Measurements from ENCODE around the gene CHAF1B. TPM values are rescaled to one million over a fixed set of nuclear protein-coding genes. Genes with fewer than 3 reads are reported as not detected.

The CHAF1B gene
- 8.7 and 9.9 TPM in 2 replicates for total RNA-seq (2014; rRNA removed; shearing (Covaris generic))
- total RNA-seq (2022), result 21.5 and 24.0 TPM in 2 replicates
- percentile 69 among the genes with signal in this experiment for Bru-seq, nascent RNA
- BruChase-seq, experiment 1, labeled RNA remaining after a 6-hour chase, result percentile 72 among the genes with signal in this experiment
- BruChase-seq, experiment 2, labeled RNA remaining after a 2-hour chase, result percentile 70 among the genes with signal in this experiment
- long read RNA-seq, full-length matches to known transcripts, result 54 of 81 reads
- long read RNA-seq, partial matches to known transcripts, result 1 of 81 reads
- long read RNA-seq, other reads (novel, unspliced or antisense), result 26 of 81 reads

DNA sequence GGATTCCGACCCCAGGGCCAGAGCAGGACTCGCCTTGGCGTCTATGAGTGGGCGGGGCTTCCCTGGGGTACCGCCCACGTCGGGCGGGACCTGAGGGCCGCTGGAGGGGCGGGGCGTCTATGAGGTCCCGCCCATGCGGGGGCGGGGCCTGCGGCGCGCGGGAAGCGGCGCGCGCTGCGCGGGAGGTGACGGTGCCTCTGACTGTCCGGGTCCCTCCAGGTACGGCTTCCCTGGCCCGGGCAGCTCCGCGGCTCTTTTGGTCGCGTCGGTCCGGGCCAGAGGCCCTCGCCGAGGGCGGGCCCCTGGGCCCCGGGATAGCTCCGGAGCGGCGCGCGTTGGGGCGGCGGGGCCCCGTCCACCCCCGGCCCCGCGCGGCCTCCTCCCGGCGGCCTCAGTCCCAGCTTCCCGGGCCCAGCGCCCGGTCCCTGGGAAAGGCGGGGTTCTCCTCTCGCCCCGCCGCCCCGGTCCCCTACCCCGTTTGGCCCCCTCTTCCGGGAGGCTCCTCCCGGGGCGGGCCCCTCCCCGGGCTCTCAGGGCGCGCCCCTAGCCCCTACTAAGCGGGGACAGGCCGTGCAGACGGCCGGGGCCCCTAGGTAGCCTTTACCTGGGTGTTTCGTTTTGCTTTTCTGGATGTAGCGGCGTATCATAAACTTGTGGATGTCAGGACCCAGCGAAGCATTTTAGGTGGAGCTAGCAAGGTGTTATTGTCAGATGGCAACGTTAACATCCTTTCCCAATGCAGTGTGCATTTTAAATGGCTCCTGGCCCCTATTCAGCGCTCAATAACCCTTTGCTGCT lies at the start of gene CHAF1B:
Gene CHAF1B, plus strand, starts transcription at position 160 of the 798 bp plus-strand sequence. CDS start 745 bp downstream, outside the sequence.
- no peaks in the 10 kb centered on the region for H3K9me3 ChIP-seq (ENCODE audit: low read length)
- H3K4me1 ChIP-seq (ENCODE audit: insufficient read depth, low read length, poor library complexity, severe bottlenecking), result peaks cover 8% of the 10 kb centered on the region
- H3K27ac ChIP-seq (ENCODE audit: low read depth, low read length, poor library complexity, severe bottlenecking), result peak within 1 kb of the TSS; percentile 23
- H3K4me2 ChIP-seq (ENCODE audit: low read length), result peak within 1 kb of the TSS; percentile 90
- H3K9me2 ChIP-seq (ENCODE audit: insufficient read depth, low read length), result no peaks in the 10 kb centered on the region
- peak within 1 kb of the TSS; percentile 84 for H3K4me3 ChIP-seq (ENCODE audit: low read depth, low read length, poor library complexity, severe bottlenecking)
- no TSS peak for BruUV-seq (replicated peaks)
- CTCF ChIA-PET (ENCODE audit: unreplicated experiment), result no interaction called here
- peak; percentile 87 for DNase-seq (ENCODE audit: low spot score)
- no peaks in the 10 kb centered on the region for H4K20me1 ChIP-seq (ENCODE audit: insufficient read depth, low read length)
- H2AFZ ChIP-seq (ENCODE audit: low read length), result peak within 1 kb of the TSS; percentile 83
- no peaks in the 10 kb centered on the region for H3K79me2 ChIP-seq (ENCODE audit: insufficient read depth, low read depth, low read length)
- POLR2A ChIA-PET, result interaction anchor here (0.9 kb wide), 1 partner anchor 249 kb away, joined by 3 read pairs; no protein-coding TSS in a partner anchor
- intact Hi-C loops (cut with micrococcal nuclease; ENCODE audit: unreplicated experiment), result loop anchor here (5.0 kb wide), 1 partner anchor 243 kb away; no protein-coding TSS in a partner anchor
- H3K36me3 ChIP-seq (ENCODE audit: insufficient read depth, low read length), result peaks cover 28% of the 10 kb centered on the region
- TF ChIP-seq EZH2phosphoT487 (IDR thresholded peaks at IDR 0.05; ENCODE audit: borderline replicate concordance, low read depth, low read length), result no peak
- TF ChIP-seq, protein P1, sequence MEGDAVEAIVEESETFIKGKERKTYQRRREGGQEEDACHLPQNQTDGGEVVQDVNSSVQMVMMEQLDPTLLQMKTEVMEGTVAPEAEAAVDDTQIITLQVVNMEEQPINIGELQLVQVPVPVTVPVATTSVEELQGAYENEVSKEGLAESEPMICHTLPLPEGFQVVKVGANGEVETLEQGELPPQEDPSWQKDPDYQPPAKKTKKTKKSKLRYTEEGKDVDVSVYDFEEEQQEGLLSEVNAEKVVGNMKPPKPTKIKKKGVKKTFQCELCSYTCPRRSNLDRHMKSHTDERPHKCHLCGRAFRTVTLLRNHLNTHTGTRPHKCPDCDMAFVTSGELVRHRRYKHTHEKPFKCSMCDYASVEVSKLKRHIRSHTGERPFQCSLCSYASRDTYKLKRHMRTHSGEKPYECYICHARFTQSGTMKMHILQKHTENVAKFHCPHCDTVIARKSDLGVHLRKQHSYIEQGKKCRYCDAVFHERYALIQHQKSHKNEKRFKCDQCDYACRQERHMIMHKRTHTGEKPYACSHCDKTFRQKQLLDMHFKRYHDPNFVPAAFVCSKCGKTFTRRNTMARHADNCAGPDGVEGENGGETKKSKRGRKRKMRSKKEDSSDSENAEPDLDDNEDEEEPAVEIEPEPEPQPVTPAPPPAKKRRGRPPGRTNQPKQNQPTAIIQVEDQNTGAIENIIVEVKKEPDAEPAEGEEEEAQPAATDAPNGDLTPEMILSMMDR (conservative IDR thresholded peaks at IDR 0.05; ENCODE audit: low read length), result no peak

GRCh38 chr21:36337099-36337509 lies 48.1 kb upstream of the CHAF1B start:
- H4K20me1 ChIP-seq (ENCODE audit: insufficient read depth, low read length), result no peaks in the 10 kb centered on the region
- ChIA-PET POLR2A (interaction anchor here (0.6 to 1.4 kb wide), 3 partner anchors 16 to 187 kb away, joined by 3 to 5 read pairs (median 4); no protein-coding TSS in a partner anchor), CTCF (ENCODE audit: unreplicated experiment) (no interaction called here)

More at GRCh38 chr21:36337099-36337509, 48.1 kb upstream of the CHAF1B start:
- Histone ChIP-seq H3K79me2 (ENCODE audit: insufficient read depth, low read depth, low read length) (peaks cover 31% of the 10 kb centered on the region), H3K4me1 (ENCODE audit: insufficient read depth, low read length, poor library complexity, severe bottlenecking) (no peaks in the 10 kb centered on the region), H3K36me3 (ENCODE audit: insufficient read depth, low read length) (peaks cover 92% of the 10 kb centered on the region), H3K4me2 (ENCODE audit: low read length) (no peak overlapping the region), H3K27ac (ENCODE audit: low read depth, low read length, poor library complexity, severe bottlenecking) (no peak overlapping the region), H3K9me2 (ENCODE audit: insufficient read depth, low read length) (no peaks in the 10 kb centered on the region), H3K9me3 (ENCODE audit: low read length) (no peaks in the 10 kb centered on the region), H2AFZ (ENCODE audit: low read length) (no peak overlapping the region), H3K4me3 (ENCODE audit: low read depth, low read length, poor library complexity, severe bottlenecking) (no peak overlapping the region)
- intact Hi-C loops (cut with micrococcal nuclease; ENCODE audit: unreplicated experiment), result no loop called here
- TF ChIP-seq, protein P1 (conservative IDR thresholded peaks at IDR 0.05; ENCODE audit: low read length), result no peak
- no peak for TF ChIP-seq EZH2phosphoT487 (IDR thresholded peaks at IDR 0.05; ENCODE audit: borderline replicate concordance, low read depth, low read length)
- BruUV-seq (replicated peaks), result no TSS peak
- no peak for DNase-seq (ENCODE audit: low spot score)
